SK-N-SH (cell line): ENCODE data around the gene KCNJ10.

Experiments used
- CTCF ChIP-seq: fragments of 200-600 bp; sonication (generic); IDR thresholded peaks from 2 replicates; pipeline ENCODE4 v1.6.1; 2017; ENCODE audit warnings: antibody characterized with exemption, mild to moderate bottlenecking, moderate library complexity
- EP300 ChIP-seq, 2 experiments: IDR thresholded peaks; 2 replicates each; pipeline versions ENCODE4 v1.4.0 to v1.6.1; 2012; ENCODE audit warnings: borderline replicate concordance in 1 of 2, low read depth in 1 of 2, low read length in 1 of 2
- EZH2phosphoT487 ChIP-seq: fragments of 200-600 bp; sonication (generic); IDR thresholded peaks from 2 replicates; pipeline ENCODE4 v1.6.1; 2017; ENCODE audit warnings: low read depth, mixed run types, mild to moderate bottlenecking, antibody characterized with exemption, moderate library complexity, borderline replicate concordance
- MXI1 ChIP-seq: IDR thresholded peaks from 2 replicates; pipeline ENCODE4 v1.6.1; 2012; ENCODE audit warnings: mild to moderate bottlenecking, low read depth, low read length, improper control_type of control experiment
- NRF1 ChIP-seq: IDR thresholded peaks from 2 replicates; pipeline ENCODE4 v1.6.1; 2012; ENCODE audit warnings: low read depth, mild to moderate bottlenecking, low read length
- RCOR1 ChIP-seq: fragments of 150-350 bp; IDR thresholded peaks from 2 replicates; pipeline ENCODE4 v1.6.1; 2017; ENCODE audit warnings: antibody characterized with exemption, low read length
- RFX5 ChIP-seq: IDR thresholded peaks from 2 replicates; pipeline ENCODE4 v1.6.1; 2012; ENCODE audit warnings: mild to moderate bottlenecking, improper control_type of control experiment, low read length
- USF1 ChIP-seq: IDR thresholded peaks from 2 replicates; pipeline ENCODE4 v1.4.0; 2012; ENCODE audit warnings: low read depth, borderline replicate concordance
- USF2 ChIP-seq: fragments of 150-350 bp; IDR thresholded peaks from 2 replicates; pipeline ENCODE4 v1.6.1; 2017; ENCODE audit warnings: antibody characterized with exemption, low read length, low read depth, borderline replicate concordance
- TF ChIP-seq, protein P1 (sequence below): IDR thresholded peaks from 2 replicates; pipeline ENCODE4 v1.4.0; 2012; ENCODE audit warnings: low read depth, borderline replicate concordance

DNA sequence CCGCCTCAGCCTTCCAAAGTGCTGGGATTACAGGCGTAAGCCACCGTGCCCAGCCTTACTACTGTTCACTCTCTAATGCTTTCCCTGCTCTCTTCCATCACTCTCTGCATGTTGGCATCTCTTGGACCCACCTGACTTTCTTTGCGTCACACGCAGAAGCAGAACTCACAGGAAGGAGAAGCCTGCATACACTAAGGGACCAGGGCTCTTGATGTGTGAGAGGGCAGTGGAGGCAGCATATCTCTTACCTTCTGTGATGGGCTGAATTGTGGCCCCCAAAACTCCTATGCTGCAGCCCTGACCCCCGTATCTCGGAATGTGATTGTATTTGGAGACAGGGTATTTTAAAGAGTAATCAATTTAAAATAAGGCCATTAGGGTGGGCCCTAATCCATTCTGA, 89.2 kb downstream of the KCNJ10 start:
- TF ChIP-seq CTCF (no peak), RFX5 (no peak), EP300 (IDR thresholded peaks at IDR 0.05; ENCODE audit: borderline replicate concordance in 1 of 2, low read depth in 1 of 2, low read length in 1 of 2) (no peak), NRF1 (no peak), EZH2phosphoT487 (no peak), USF2 (no peak), RCOR1 (no peak), USF1 (no peak), MXI1 (no peak)
- TF ChIP-seq, protein P1, sequence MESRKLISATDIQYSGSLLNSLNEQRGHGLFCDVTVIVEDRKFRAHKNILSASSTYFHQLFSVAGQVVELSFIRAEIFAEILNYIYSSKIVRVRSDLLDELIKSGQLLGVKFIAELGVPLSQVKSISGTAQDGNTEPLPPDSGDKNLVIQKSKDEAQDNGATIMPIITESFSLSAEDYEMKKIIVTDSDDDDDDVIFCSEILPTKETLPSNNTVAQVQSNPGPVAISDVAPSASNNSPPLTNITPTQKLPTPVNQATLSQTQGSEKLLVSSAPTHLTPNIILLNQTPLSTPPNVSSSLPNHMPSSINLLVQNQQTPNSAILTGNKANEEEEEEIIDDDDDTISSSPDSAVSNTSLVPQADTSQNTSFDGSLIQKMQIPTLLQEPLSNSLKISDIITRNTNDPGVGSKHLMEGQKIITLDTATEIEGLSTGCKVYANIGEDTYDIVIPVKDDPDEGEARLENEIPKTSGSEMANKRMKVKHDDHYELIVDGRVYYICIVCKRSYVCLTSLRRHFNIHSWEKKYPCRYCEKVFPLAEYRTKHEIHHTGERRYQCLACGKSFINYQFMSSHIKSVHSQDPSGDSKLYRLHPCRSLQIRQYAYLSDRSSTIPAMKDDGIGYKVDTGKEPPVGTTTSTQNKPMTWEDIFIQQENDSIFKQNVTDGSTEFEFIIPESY = no peak
